Heart left ventricle (tissue), 13 donors: ENCODE data around the gene ZNF740.

Experiments used
- CTCF ChIP-seq, 12 donors: fragments of 200-600 bp; sonication (generic) in 4 of 12; IDR thresholded peaks; one replicate each; pipeline versions ENCODE4 v1.5.0 to v1.8.0; 2018 to 2022; ENCODE audit warnings: antibody characterized with exemption in 12 of 12, mild to moderate bottlenecking in 5 of 12
- POLR2A ChIP-seq, 2 donors: fragments of 450-650 bp; IDR thresholded peaks; one replicate each; pipeline ENCODE4 v1.6.1; 2017; ENCODE audit warnings: antibody characterized with exemption in 2 of 2, mild to moderate bottlenecking in 2 of 2, moderate library complexity in 2 of 2
- donor health status: ischemic (EF 13 %, LVEDD 7.1; RV severe dilation, severe dysfunction).
- donor health status: DM: no; HTN: yes; CAD: no.
- donor health status: DM: no; HTN: no; CAD: no.
- donor health status: ischemic (EF 25% LVEDD 6.9; RV normal size, moderate dysfunction).
- donor health status: ischemic (EF 25% LVEDD 5.7; RV mildly dilated, moderate dysfunction).
- donor health status: ischemic (EF 35%, LVEDD 5.7; RV mildly dilated, moderate dysfunction).
- donor health status: nonischemic (EF 11% LVEDD 7.7; RV severe dilation, severe dysfunction).
- donor health status: DM: yes; HTN: yes; CAD: no.
- donor health status: PGD.
- donor health status: ischemic (EF 29% LVEDD 5.4; RV normal size, mild dysfunction).
- donor health status: nonischemic (EF 23%, LVEDD 6.1; RV moderate dilation, normal function).

GRCh38 chr12:53234271-53234914 lies 53.9 kb downstream of the ZNF740 start:
- TF ChIP-seq POLR2A (IDR thresholded peaks at IDR 0.05) (no peak), CTCF (IDR thresholded peaks at IDR 0.05) (no peak)
